HEK293 (cell line): ENCODE data around the gene VPS51.

Experiments
- CTCF ChIA-PET: fragments of 350-600 bp; formaldehyde crosslinking; extraction: SDS; loops from one replicate; lab custom pipeline; 2021; ENCODE audit warnings: antibody characterized with exemption; lab: Yijun Ruan, JAX
- POLR2A ChIA-PET: fragments of 300-600 bp; formaldehyde crosslinking; extraction: SDS; loops from one replicate; lab custom pipeline; 2020; ENCODE audit warnings: antibody characterized with exemption, inconsistent platforms; lab: Yijun Ruan, JAX
- H3K27ac ChIP-seq: fragments of 200-500 bp; sonication (Bioruptor generic); 2 replicates; pipeline ENCODE4 v1.5.1; 2014; ENCODE audit warnings: low read depth, low read length, control low read depth, inconsistent platforms; ENCODE audit errors: extremely low read depth
- H3K36me3 ChIP-seq, 2 experiments: fragments of 200-500 bp in 1 of 2; sonication (Bioruptor generic) in 1 of 2; 1 replicate in 1 of 2; 2 replicates in 1 of 2; pipeline ENCODE4 v1.5.1; 2014 to 2017; ENCODE audit warnings: inconsistent platforms in 2 of 2, low read length in 2 of 2; ENCODE audit not compliant: control insufficient read depth in 2 of 2, insufficient read depth in 1 of 2
- H3K4me1 ChIP-seq: fragments of 200-500 bp; sonication (Bioruptor generic); 2 replicates; pipeline ENCODE4 v1.5.1; 2014; ENCODE audit warnings: mild to moderate bottlenecking, low read length, inconsistent platforms; ENCODE audit not compliant: control insufficient read depth, insufficient read depth
- H3K4me3 ChIP-seq: 2 replicates; pipeline ENCODE4 v1.5.1; 2011; ENCODE audit warnings: low read depth, mild to moderate bottlenecking, control low read depth, low read length, moderate library complexity
- H3K9me3 ChIP-seq: fragments of 200-500 bp; sonication (Bioruptor generic); 2 replicates; pipeline ENCODE4 v1.5.1; 2014; ENCODE audit warnings: low read depth, low read length, inconsistent platforms; ENCODE audit not compliant: control insufficient read depth, insufficient read depth
- FEZF1 ChIP-seq: fragments of 450-650 bp; formaldehyde crosslinking; IDR thresholded peaks from 2 replicates; pipeline ENCODE4 v1.5.1; 2016; ENCODE audit warnings: missing biosample characterization, missing genetic modification characterization
- KLF16 ChIP-seq: fragments of 450-650 bp; formaldehyde crosslinking; IDR thresholded peaks from 2 replicates; pipeline ENCODE4 v1.5.1; 2017; ENCODE audit warnings: missing biosample characterization, missing genetic modification characterization
- MEIS1 ChIP-seq: sonication (generic); formaldehyde crosslinking; IDR thresholded peaks from 2 replicates; pipeline ENCODE4 v1.8.1; 2022; ENCODE audit warnings: missing genetic modification reagents, mild to moderate bottlenecking, borderline replicate concordance
- SALL2 ChIP-seq: fragments of 450-650 bp; formaldehyde crosslinking; IDR thresholded peaks from 2 replicates; pipeline ENCODE4 v1.5.0; 2017; ENCODE audit warnings: missing biosample characterization, mild to moderate bottlenecking, missing genetic modification characterization, borderline replicate concordance
- SCRT2 ChIP-seq: fragments of 450-650 bp; formaldehyde crosslinking; IDR thresholded peaks from 2 replicates; pipeline ENCODE4 v1.5.1; 2016; ENCODE audit warnings: missing biosample characterization, missing genetic modification characterization
- ZBTB44 ChIP-seq: fragments of 450-650 bp; IDR thresholded peaks from 2 replicates; pipeline ENCODE4 v1.5.1; 2018; ENCODE audit warnings: missing biosample characterization, mild to moderate bottlenecking, missing genetic modification characterization
- ZBTB48 ChIP-seq: fragments of 450-650 bp; formaldehyde crosslinking; IDR thresholded peaks from 2 replicates; pipeline ENCODE4 v1.5.1; 2016; ENCODE audit warnings: missing biosample characterization, missing genetic modification characterization
- ZNF169 ChIP-seq: fragments of 450-650 bp; formaldehyde crosslinking; IDR thresholded peaks from 2 replicates; pipeline ENCODE4 v1.5.1; 2016; ENCODE audit warnings: missing biosample characterization, missing genetic modification characterization
- ZNF175 ChIP-seq: fragments of 450-650 bp; formaldehyde crosslinking; IDR thresholded peaks from 2 replicates; pipeline ENCODE4 v1.5.1; 2016; ENCODE audit warnings: missing biosample characterization, missing genetic modification characterization
- ZNF26 ChIP-seq: fragments of 450-650 bp; formaldehyde crosslinking; IDR thresholded peaks from 2 replicates; pipeline ENCODE4 v1.5.1; 2016; ENCODE audit warnings: missing biosample characterization, missing genetic modification characterization
- ZNF266 ChIP-seq: fragments of 450-650 bp; formaldehyde crosslinking; IDR thresholded peaks from 2 replicates; pipeline ENCODE4 v1.5.1; 2016; ENCODE audit warnings: missing biosample characterization, missing genetic modification characterization, low read depth
- ZNF274 ChIP-seq, 2 experiments: fragments of 200-500 bp in 1 of 2; fragments of 450-650 bp in 1 of 2; sonication (Bioruptor generic) in 1 of 2; formaldehyde crosslinking in 1 of 2; IDR thresholded peaks; 2 replicates each; pipeline versions ENCODE4 v1.5.1 to v1.6.1; 2014 to 2016; ENCODE audit warnings: borderline replicate concordance in 1 of 2, inconsistent platforms in 1 of 2, low read length in 1 of 2, missing biosample characterization in 1 of 2, missing genetic modification characterization in 1 of 2
- ZNF335 ChIP-seq: fragments of 450-650 bp; formaldehyde crosslinking; conservative IDR thresholded peaks from 2 replicates; pipeline ENCODE4 v1.5.1; 2016; ENCODE audit warnings: missing biosample characterization, missing genetic modification characterization
- ZNF610 ChIP-seq: fragments of 450-650 bp; formaldehyde crosslinking; IDR thresholded peaks from 2 replicates; pipeline ENCODE4 v1.5.1; 2016; ENCODE audit warnings: missing biosample characterization, missing genetic modification characterization, borderline replicate concordance
- ZNF664 ChIP-seq: fragments of 450-650 bp; formaldehyde crosslinking; IDR thresholded peaks from 2 replicates; pipeline ENCODE4 v1.5.1; 2016; ENCODE audit warnings: missing biosample characterization, missing genetic modification characterization
- ZNF830 ChIP-seq: fragments of 450-650 bp; IDR thresholded peaks from 2 replicates; pipeline ENCODE4 v1.5.0; 2018; ENCODE audit warnings: missing biosample characterization, missing genetic modification characterization, low read depth, mild to moderate bottlenecking, moderate library complexity
- TF ChIP-seq, protein P1 (sequence below): fragments of 450-650 bp; formaldehyde crosslinking; IDR thresholded peaks from 2 replicates; pipeline ENCODE4 v1.5.1; 2016; ENCODE audit warnings: missing biosample characterization, missing genetic modification characterization, borderline replicate concordance
- TF ChIP-seq, protein P2 (sequence below): fragments of 450-650 bp; formaldehyde crosslinking; IDR thresholded peaks from 2 replicates; pipeline ENCODE4 v1.5.1; 2017; ENCODE audit warnings: missing biosample characterization, missing genetic modification characterization
- TF ChIP-seq, protein P3 (sequence below): fragments of 450-650 bp; formaldehyde crosslinking; IDR thresholded peaks from 2 replicates; pipeline ENCODE4 v1.5.1; 2016; ENCODE audit warnings: missing biosample characterization, missing genetic modification characterization

VPS51 gene

DNA sequence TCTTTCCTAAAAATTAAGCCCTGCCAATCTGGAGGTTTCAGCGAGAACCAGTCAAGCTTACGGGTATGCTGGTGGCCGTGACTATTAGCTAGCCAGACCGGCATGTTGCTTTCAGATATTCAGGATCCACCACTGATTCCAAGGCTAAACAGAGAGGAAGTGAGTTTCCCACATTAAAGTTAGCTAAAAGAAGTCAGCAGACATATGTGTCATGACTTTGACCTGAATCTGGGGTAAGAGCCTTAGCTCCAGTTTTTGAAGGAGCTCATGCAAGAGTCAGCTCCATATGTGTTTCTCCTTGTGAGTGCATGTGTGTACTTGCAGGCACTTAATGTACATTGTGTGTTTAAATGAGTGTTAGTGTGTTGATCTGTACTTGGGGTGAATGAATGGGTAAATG is 10.6 kb upstream of the VPS51 start (continued):
- TF ChIP-seq ZNF830 (tag by site-specific recombination) = no peak
- no peak for TF ChIP-seq MEIS1 (CRISPR knock-in tag)

DNA sequence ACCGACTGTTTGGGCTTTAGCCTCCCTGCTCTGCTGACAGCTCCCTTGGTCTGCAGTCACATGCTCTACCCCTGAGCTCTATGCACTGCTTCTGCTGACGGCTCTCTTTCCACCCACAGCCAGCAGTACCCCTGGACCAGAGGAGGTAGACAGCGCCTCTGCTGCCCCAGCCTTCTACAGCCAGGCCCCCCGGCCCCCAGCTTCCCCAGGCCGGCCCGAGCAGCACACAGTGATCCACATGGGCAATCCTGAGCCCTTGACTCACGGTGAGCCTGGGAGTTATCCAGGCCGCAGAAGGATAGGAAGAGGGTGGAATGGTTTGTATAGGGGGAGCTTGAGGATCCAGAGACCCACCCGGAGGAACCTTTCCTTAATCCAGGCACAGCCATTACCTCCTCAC is 9.2 kb upstream of the VPS51 start:
- POLR2A ChIA-PET = interaction anchor here (0.9 kb wide), 1 partner anchor 14 kb away, joined by 4 read pairs; no protein-coding TSS in a partner anchor
- Histone ChIP-seq H3K27ac (no peak overlapping the region), H3K36me3 (peaks cover 0 to 60% of the 10 kb centered on the region in 2 experiments; a peak in 1 of 3 replicates), H3K9me3 (no peaks in the 10 kb centered on the region), H3K4me1 (peaks cover 3% of the 10 kb centered on the region; the same call in 1 of the 2 replicates), H3K4me3 (no peak overlapping the region)
- TF ChIP-seq SALL2 (tag by site-specific recombination) (no peak), ZNF274 (IDR thresholded peaks at IDR 0.05; ENCODE audit: low read length) (no peak), ZNF274 (tag by site-specific recombination; IDR thresholded peaks at IDR 0.05; ENCODE audit: borderline replicate concordance) (no peak), ZNF266 (tag by site-specific recombination) (no peak), ZNF175 (tag by site-specific recombination) (no peak), ZBTB48 (tag by site-specific recombination) (no peak), ZNF664 (tag by site-specific recombination) (no peak), ZNF169 (no peak), FEZF1 (tag by site-specific recombination) (no peak), SCRT2 (tag by site-specific recombination) (no peak), ZBTB44 (tag by site-specific recombination) (no peak)
- TF ChIP-seq, protein P1, sequence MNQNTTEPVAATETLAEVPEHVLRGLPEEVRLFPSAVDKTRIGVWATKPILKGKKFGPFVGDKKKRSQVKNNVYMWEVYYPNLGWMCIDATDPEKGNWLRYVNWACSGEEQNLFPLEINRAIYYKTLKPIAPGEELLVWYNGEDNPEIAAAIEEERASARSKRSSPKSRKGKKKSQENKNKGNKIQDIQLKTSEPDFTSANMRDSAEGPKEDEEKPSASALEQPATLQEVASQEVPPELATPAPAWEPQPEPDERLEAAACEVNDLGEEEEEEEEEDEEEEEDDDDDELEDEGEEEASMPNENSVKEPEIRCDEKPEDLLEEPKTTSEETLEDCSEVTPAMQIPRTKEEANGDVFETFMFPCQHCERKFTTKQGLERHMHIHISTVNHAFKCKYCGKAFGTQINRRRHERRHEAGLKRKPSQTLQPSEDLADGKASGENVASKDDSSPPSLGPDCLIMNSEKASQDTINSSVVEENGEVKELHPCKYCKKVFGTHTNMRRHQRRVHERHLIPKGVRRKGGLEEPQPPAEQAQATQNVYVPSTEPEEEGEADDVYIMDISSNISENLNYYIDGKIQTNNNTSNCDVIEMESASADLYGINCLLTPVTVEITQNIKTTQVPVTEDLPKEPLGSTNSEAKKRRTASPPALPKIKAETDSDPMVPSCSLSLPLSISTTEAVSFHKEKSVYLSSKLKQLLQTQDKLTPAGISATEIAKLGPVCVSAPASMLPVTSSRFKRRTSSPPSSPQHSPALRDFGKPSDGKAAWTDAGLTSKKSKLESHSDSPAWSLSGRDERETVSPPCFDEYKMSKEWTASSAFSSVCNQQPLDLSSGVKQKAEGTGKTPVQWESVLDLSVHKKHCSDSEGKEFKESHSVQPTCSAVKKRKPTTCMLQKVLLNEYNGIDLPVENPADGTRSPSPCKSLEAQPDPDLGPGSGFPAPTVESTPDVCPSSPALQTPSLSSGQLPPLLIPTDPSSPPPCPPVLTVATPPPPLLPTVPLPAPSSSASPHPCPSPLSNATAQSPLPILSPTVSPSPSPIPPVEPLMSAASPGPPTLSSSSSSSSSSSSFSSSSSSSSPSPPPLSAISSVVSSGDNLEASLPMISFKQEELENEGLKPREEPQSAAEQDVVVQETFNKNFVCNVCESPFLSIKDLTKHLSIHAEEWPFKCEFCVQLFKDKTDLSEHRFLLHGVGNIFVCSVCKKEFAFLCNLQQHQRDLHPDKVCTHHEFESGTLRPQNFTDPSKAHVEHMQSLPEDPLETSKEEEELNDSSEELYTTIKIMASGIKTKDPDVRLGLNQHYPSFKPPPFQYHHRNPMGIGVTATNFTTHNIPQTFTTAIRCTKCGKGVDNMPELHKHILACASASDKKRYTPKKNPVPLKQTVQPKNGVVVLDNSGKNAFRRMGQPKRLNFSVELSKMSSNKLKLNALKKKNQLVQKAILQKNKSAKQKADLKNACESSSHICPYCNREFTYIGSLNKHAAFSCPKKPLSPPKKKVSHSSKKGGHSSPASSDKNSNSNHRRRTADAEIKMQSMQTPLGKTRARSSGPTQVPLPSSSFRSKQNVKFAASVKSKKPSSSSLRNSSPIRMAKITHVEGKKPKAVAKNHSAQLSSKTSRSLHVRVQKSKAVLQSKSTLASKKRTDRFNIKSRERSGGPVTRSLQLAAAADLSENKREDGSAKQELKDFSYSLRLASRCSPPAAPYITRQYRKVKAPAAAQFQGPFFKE (tag by site-specific recombination) = no peak
- TF ChIP-seq, protein P2, sequence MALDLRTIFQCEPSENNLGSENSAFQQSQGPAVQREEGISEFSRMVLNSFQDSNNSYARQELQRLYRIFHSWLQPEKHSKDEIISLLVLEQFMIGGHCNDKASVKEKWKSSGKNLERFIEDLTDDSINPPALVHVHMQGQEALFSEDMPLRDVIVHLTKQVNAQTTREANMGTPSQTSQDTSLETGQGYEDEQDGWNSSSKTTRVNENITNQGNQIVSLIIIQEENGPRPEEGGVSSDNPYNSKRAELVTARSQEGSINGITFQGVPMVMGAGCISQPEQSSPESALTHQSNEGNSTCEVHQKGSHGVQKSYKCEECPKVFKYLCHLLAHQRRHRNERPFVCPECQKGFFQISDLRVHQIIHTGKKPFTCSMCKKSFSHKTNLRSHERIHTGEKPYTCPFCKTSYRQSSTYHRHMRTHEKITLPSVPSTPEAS (tag by site-specific recombination) = no peak
- CTCF ChIA-PET = no interaction called here

- Histone ChIP-seq H3K36me3 (peaks cover 0 to 56% of the 10 kb centered on the region in 2 experiments; a peak in 1 of 3 replicates), H3K9me3 (no peaks in the 10 kb centered on the region), H3K27ac (no peak overlapping the region), H3K4me3 (no peak overlapping the region), H3K4me1 (peaks cover 3% of the 10 kb centered on the region; the same call in 1 of the 2 replicates)
- POLR2A ChIA-PET = interaction anchor here (0.9 kb wide), 1 partner anchor 15 kb away, joined by 4 read pairs; no protein-coding TSS in a partner anchor
- CTCF ChIA-PET = interaction anchor here (0.6 kb wide), 1 partner anchor 15 kb away, joined by 3 read pairs; no protein-coding TSS in a partner anchor
- no peak for TF ChIP-seq ZNF169
- no peak for TF ChIP-seq KLF16 (tag by site-specific recombination)
- TF ChIP-seq ZNF26 (tag by site-specific recombination) = no peak
- TF ChIP-seq ZNF266 (tag by site-specific recombination) = no peak
- TF ChIP-seq, protein P3, sequence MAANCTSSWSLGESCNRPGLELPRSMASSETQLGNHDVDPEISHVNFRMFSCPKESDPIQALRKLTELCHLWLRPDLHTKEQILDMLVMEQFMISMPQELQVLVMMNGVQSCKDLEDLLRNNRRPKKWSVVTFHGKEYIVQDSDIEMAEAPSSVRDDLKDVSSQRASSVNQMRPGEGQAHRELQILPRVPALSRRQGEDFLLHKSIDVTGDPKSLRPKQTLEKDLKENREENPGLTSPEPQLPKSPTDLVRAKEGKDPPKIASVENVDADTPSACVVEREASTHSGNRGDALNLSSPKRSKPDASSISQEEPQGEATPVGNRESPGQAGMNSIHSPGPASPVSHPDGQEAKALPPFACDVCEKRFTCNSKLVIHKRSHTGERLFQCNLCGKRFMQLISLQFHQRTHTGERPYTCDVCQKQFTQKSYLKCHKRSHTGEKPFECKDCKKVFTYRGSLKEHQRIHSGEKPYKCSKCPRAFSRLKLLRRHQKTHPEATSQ (tag by site-specific recombination) = no peak
- TF ChIP-seq ZNF335 (tag by site-specific recombination) = no peak
- no peak for TF ChIP-seq ZNF610 (tag by site-specific recombination)
Observed at GRCh38 chr11:65087216-65087615, 8.8 kb upstream of the VPS51 start.
